ENCODE measurements around the gene KNG1. TPM values are rescaled to one million over a fixed set of nuclear protein-coding genes. Genes with fewer than 3 reads are reported as not detected.

KNG1 gene
- total and polyA plus RNA-seq, 4 experiments from 2014 or later = not detected

- CTCF ChIA-PET (ENCODE audit: partially characterized antibody) = no interaction called here
- Mint-ChIP-seq H3K36me3 (no peaks in the 10 kb centered on the region), H3K9me3 (no peaks in the 10 kb centered on the region), H3K4me1 (peaks cover 0 to 5% (median 2%) of the 10 kb centered on the region in 4 donors), H3K27me3 (peaks cover 4 to 9% of the 10 kb centered on the region in 2 donors), H3K27ac (no peak overlapping the region), H3K4me3 (no peak overlapping the region)
- POLR2A ChIA-PET (ENCODE audit: partially characterized antibody) = no interaction called here
- Histone ChIP-seq H3K4me3 (ENCODE audit: low read length in 2 of 2) (no peak overlapping the region), H3K4me1 (ENCODE audit: insufficient read depth, low read length) (no peaks in the 10 kb centered on the region), H3K27me3 (ENCODE audit: insufficient read depth, low read length) (no peaks in the 10 kb centered on the region), H3K36me3 (ENCODE audit: insufficient read depth, low read length) (no peaks in the 10 kb centered on the region), H3K9me3 (ENCODE audit: control insufficient read depth in 1 of 2, low read length in 2 of 2) (no peaks in the 10 kb centered on the region), H3K27ac (ENCODE audit: low read depth, low read length) (no peak overlapping the region)
- DNase-seq = no peak
- intact Hi-C loops (cut with micrococcal nuclease) = no loop called here
Observed at GRCh38 chr3:186757214-186757613, 40.1 kb downstream of the KNG1 start.

GRCh38 chr3:186757686-186758220 lies 40.6 kb downstream of the KNG1 start:
- no peak overlapping the region for H3K4me3 ChIP-seq (ENCODE audit: low read length in 2 of 2)
- Mint-ChIP-seq H3K27me3 (peaks cover 4 to 9% of the 10 kb centered on the region in 2 donors), H3K27ac (no peak overlapping the region), H3K9me3 (no peaks in the 10 kb centered on the region), H3K4me1 (peaks cover 0 to 5% (median 2%) of the 10 kb centered on the region in 4 donors), H3K4me3 (no peak overlapping the region), H3K36me3 (no peaks in the 10 kb centered on the region)
- H3K9me3 ChIP-seq (ENCODE audit: control insufficient read depth in 1 of 2, low read length in 2 of 2) = no peaks in the 10 kb centered on the region
- CTCF ChIA-PET (ENCODE audit: partially characterized antibody) = no interaction called here
- no peak for DNase-seq
- intact Hi-C loops (cut with micrococcal nuclease) = no loop called here
- H3K4me1 ChIP-seq (ENCODE audit: insufficient read depth, low read length) = no peaks in the 10 kb centered on the region
- no peaks in the 10 kb centered on the region for H3K27me3 ChIP-seq (ENCODE audit: insufficient read depth, low read length)
- no peak overlapping the region for H3K27ac ChIP-seq (ENCODE audit: low read depth, low read length)
- POLR2A ChIA-PET (ENCODE audit: partially characterized antibody) = interaction anchor here (0.7 kb wide), 1 partner anchor 26 kb away, joined by 3 read pairs; the partner anchor contains the start of gene EIF4A2
- no peaks in the 10 kb centered on the region for H3K36me3 ChIP-seq (ENCODE audit: insufficient read depth, low read length)

GRCh38 chr3:186759231-186759930 lies 42.2 kb downstream of the KNG1 start:
- ChIA-PET CTCF (ENCODE audit: partially characterized antibody) (no interaction called here), POLR2A (ENCODE audit: partially characterized antibody) (no interaction called here)
- intact Hi-C loops (cut with micrococcal nuclease) = no loop called here
- no peaks in the 10 kb centered on the region for H3K4me1 ChIP-seq (ENCODE audit: insufficient read depth, low read length)
- H3K27ac ChIP-seq (ENCODE audit: low read depth, low read length) = no peak overlapping the region
- H3K9me3 ChIP-seq (ENCODE audit: control insufficient read depth in 1 of 2, low read length in 2 of 2) = no peaks in the 10 kb centered on the region
- Mint-ChIP-seq H3K27me3 (peaks cover 4 to 9% of the 10 kb centered on the region in 2 donors), H3K4me1 (peaks cover 0 to 3% (median 0%) of the 10 kb centered on the region in 4 donors), H3K9me3 (no peaks in the 10 kb centered on the region), H3K36me3 (no peaks in the 10 kb centered on the region), H3K27ac (no peak overlapping the region), H3K4me3 (no peak overlapping the region)
- H3K36me3 ChIP-seq (ENCODE audit: insufficient read depth, low read length) = no peaks in the 10 kb centered on the region
- no peaks in the 10 kb centered on the region for H3K27me3 ChIP-seq (ENCODE audit: insufficient read depth, low read length)
- DNase-seq = no peak
- H3K4me3 ChIP-seq (ENCODE audit: low read length in 2 of 2) = no peak overlapping the region

- Histone ChIP-seq H3K27me3 (ENCODE audit: insufficient read depth, low read length) (no peaks in the 10 kb centered on the region), H3K36me3 (ENCODE audit: insufficient read depth, low read length) (no peaks in the 10 kb centered on the region), H3K27ac (ENCODE audit: low read depth, low read length) (no peak overlapping the region), H3K4me3 (ENCODE audit: low read length in 2 of 2) (no peak overlapping the region), H3K9me3 (ENCODE audit: control insufficient read depth in 1 of 2, low read length in 2 of 2) (no peaks in the 10 kb centered on the region), H3K4me1 (ENCODE audit: insufficient read depth, low read length) (no peaks in the 10 kb centered on the region)
- Mint-ChIP-seq H3K27me3 (peaks cover 0 to 7% of the 10 kb centered on the region in 2 donors), H3K9me3 (no peaks in the 10 kb centered on the region), H3K36me3 (no peaks in the 10 kb centered on the region), H3K27ac (no peak overlapping the region), H3K4me3 (no peak overlapping the region), H3K4me1 (peaks cover 0 to 3% (median 0%) of the 10 kb centered on the region in 4 donors)
- POLR2A ChIA-PET (ENCODE audit: partially characterized antibody) = no interaction called here
- no peak for DNase-seq
- CTCF ChIA-PET (ENCODE audit: partially characterized antibody) = no interaction called here
- intact Hi-C loops (cut with micrococcal nuclease) = no loop called here
Observed at GRCh38 chr3:186760141-186760833, 43.1 kb downstream of the KNG1 start.

GRCh38 chr3:186760897-186761447 lies 43.8 kb downstream of the KNG1 start:
- intact Hi-C loops (cut with micrococcal nuclease) = no loop called here
- CTCF ChIA-PET (ENCODE audit: partially characterized antibody) = no interaction called here
- Histone ChIP-seq H3K36me3 (ENCODE audit: insufficient read depth, low read length) (no peaks in the 10 kb centered on the region), H3K27me3 (ENCODE audit: insufficient read depth, low read length) (no peaks in the 10 kb centered on the region), H3K27ac (ENCODE audit: low read depth, low read length) (no peak overlapping the region), H3K4me3 (ENCODE audit: low read length in 2 of 2) (no peak overlapping the region), H3K9me3 (ENCODE audit: control insufficient read depth in 1 of 2, low read length in 2 of 2) (no peaks in the 10 kb centered on the region), H3K4me1 (ENCODE audit: insufficient read depth, low read length) (no peaks in the 10 kb centered on the region)
- no peak overlapping the region for H3K4me3 Mint-ChIP-seq
- POLR2A ChIA-PET (ENCODE audit: partially characterized antibody) = no interaction called here
- no peaks in the 10 kb centered on the region for H3K9me3 Mint-ChIP-seq
- H3K36me3 Mint-ChIP-seq = no peaks in the 10 kb centered on the region
- peaks cover 0 to 7% of the 10 kb centered on the region in 2 donors for H3K27me3 Mint-ChIP-seq
- peaks cover 0 to 3% (median 0%) of the 10 kb centered on the region in 4 donors for H3K4me1 Mint-ChIP-seq
- H3K27ac Mint-ChIP-seq = peak overlapping the region in 1 of 7 donors; percentile 37
- no peak for DNase-seq

- Histone ChIP-seq H3K4me3 (ENCODE audit: low read length in 2 of 2) (peak overlapping the region; percentile 37 to 72), H3K27me3 (ENCODE audit: insufficient read depth, low read length) (no peaks in the 10 kb centered on the region), H3K9me3 (ENCODE audit: control insufficient read depth in 1 of 2, low read length in 2 of 2) (no peaks in the 10 kb centered on the region), H3K4me1 (ENCODE audit: insufficient read depth, low read length) (peaks cover 12% of the 10 kb centered on the region), H3K36me3 (ENCODE audit: insufficient read depth, low read length) (no peaks in the 10 kb centered on the region), H3K27ac (ENCODE audit: low read depth, low read length) (peak overlapping the region; percentile 61)
- peaks cover 0 to 18% (median 13%) of the 10 kb centered on the region in 4 donors for H3K4me1 Mint-ChIP-seq
- peak overlapping the region; percentile 81 to 95 (median 95) for H3K27ac Mint-ChIP-seq
- H3K27me3 Mint-ChIP-seq = no peaks in the 10 kb centered on the region
- DNase-seq = peak in 1 of 5 donors; percentile 11
- CTCF ChIA-PET (ENCODE audit: partially characterized antibody) = interaction anchor here (1.2 to 2.2 kb wide), 5 partner anchors 11 to 157 kb away, joined by 3 to 27 read pairs (median 7); partner anchors contain the start of genes AHSG and EIF4A2
- intact Hi-C loops (cut with micrococcal nuclease) = loop anchor here (1.0 to 5.0 kb wide), 2 partner anchors 11 to 35 kb away; partner anchors contain the start of genes EIF4A2 and RFC4
- peak overlapping the region; percentile 88 to 99 (median 96) for H3K4me3 Mint-ChIP-seq
- POLR2A ChIA-PET (ENCODE audit: partially characterized antibody) = interaction anchor here (0.8 to 8.5 kb wide), 14 partner anchors 11 to 835 kb away, joined by 3 to 311 read pairs (median 6); partner anchors contain the start of genes DNAJB11, EIF4A2 and TRA2B
- H3K9me3 Mint-ChIP-seq = no peaks in the 10 kb centered on the region
- no peaks in the 10 kb centered on the region for H3K36me3 Mint-ChIP-seq
Observed at GRCh38 chr3:186772281-186772694, 55.1 kb downstream of the KNG1 start.

Measured in CD4-positive, alpha-beta memory T cell (primary cell).